Stimulated activated effector memory CD8-positive, alpha-beta T cell treated with anti-CD3 and anti-CD28 coated beads, Interleukin-12 subunit alpha, Interleukin-12 subunit beta, amount 100 ng/mL, for 72 hours (primary cell): ENCODE results near the gene PCBD1.

Experiments used
- ATAC-seq: fragments of 150-1000 bp; cut with Tn5 transposase; 2 replicates; pipeline ENCODE4 v1.10.0; 2021
- DNase-seq, 2 donors: peaks; one replicate each; pipeline ENCODE4 v3.0.0; 2021 to 2022; ENCODE audit warnings: low spot score in 2 of 2
- H3K27ac Mint-ChIP-seq: one replicate; pipeline ENCODE4 v1.8.0; 2022; ENCODE audit warnings: mild to moderate bottlenecking, mixed read lengths
- H3K36me3 Mint-ChIP-seq: one replicate; pipeline ENCODE4 v1.8.0; 2022; ENCODE audit warnings: mild to moderate bottlenecking, mixed read lengths
- H3K4me1 Mint-ChIP-seq: one replicate; pipeline ENCODE4 v1.8.0; 2022; ENCODE audit warnings: mixed read lengths
- H3K4me3 Mint-ChIP-seq: one replicate; pipeline ENCODE4 v1.8.0; 2022; ENCODE audit warnings: mild to moderate bottlenecking, mixed read lengths
- H3K9me3 Mint-ChIP-seq: one replicate; pipeline ENCODE4 v1.8.0; 2022; ENCODE audit warnings: mixed read lengths

The PCBD1 gene

DNA sequence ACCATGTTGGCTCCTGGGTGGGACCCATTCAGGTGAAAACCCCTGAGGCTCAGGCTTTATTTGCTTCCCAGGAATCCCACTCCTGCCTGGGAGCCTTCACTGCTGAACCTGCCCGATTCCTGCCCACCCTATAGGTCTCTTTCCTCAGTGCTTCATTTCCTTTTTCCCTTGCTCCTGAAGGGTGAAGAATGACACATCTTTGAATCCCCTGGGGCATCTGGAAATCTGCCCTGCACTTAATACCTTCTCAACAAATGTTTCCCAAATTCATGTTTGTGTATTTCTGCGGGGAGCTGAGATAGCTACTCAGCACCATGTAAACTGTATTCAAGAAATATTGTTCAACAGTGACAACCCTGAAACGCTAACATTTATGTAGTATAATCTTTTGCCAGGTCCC is 10.3 kb upstream of the PCBD1 start:
- Mint-ChIP-seq H3K4me1 (peaks cover 11% of the 10 kb centered on the region), H3K36me3 (no peaks in the 10 kb centered on the region), H3K4me3 (no peak overlapping the region), H3K9me3 (no peaks in the 10 kb centered on the region), H3K27ac (no peak overlapping the region)
- DNase-seq: no peak
- ATAC-seq: no peak

DNA sequence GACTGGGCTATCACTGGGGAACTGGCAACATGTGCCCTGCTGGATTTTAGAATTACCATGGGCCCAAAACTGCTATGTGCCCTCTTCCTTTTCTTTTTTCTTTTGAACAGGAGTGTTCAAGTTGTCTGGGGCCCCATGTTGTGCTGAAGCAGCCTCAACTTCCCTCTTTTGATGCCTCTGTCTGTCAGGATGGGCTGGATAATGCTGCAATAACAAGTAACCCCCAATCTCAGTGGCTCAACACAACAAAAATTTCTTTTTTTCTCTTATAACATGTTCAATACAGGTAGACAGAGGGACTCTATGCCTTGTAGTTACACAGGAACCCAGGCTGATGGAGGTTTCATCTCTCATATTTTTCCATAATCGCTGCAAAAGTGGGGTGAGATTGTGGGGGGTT is 8.2 kb upstream of the PCBD1 start:
- Mint-ChIP-seq H3K4me1 (peaks cover 11% of the 10 kb centered on the region), H3K9me3 (no peaks in the 10 kb centered on the region), H3K36me3 (no peaks in the 10 kb centered on the region), H3K27ac (no peak overlapping the region), H3K4me3 (no peak overlapping the region)
- ATAC-seq (no peak), DNase-seq (no peak)

DNA sequence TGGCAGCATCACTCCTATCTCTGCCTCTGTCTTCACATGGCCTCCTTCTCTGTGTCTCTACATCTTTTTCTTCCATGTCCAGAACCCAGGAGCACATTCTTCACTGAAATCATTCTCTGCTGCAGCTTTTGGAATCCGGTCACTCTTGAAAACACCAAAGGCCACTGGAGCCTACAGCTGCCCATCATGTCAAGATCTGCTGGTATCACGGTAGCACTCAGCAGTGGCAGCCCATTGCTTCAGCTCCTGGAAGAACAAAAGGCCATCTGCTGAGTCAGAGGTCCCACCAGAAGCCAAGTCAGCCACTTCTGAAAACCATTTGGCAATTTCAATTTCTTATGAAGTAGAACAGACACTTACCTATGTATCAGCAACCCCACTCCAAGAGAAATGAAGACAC is 6.1 kb upstream of the PCBD1 start:
- Mint-ChIP-seq H3K4me3 (no peak overlapping the region), H3K4me1 (peaks cover 11% of the 10 kb centered on the region), H3K27ac (no peak overlapping the region), H3K36me3 (no peaks in the 10 kb centered on the region), H3K9me3 (no peaks in the 10 kb centered on the region)
- no peak for DNase-seq
- no peak for ATAC-seq

DNA sequence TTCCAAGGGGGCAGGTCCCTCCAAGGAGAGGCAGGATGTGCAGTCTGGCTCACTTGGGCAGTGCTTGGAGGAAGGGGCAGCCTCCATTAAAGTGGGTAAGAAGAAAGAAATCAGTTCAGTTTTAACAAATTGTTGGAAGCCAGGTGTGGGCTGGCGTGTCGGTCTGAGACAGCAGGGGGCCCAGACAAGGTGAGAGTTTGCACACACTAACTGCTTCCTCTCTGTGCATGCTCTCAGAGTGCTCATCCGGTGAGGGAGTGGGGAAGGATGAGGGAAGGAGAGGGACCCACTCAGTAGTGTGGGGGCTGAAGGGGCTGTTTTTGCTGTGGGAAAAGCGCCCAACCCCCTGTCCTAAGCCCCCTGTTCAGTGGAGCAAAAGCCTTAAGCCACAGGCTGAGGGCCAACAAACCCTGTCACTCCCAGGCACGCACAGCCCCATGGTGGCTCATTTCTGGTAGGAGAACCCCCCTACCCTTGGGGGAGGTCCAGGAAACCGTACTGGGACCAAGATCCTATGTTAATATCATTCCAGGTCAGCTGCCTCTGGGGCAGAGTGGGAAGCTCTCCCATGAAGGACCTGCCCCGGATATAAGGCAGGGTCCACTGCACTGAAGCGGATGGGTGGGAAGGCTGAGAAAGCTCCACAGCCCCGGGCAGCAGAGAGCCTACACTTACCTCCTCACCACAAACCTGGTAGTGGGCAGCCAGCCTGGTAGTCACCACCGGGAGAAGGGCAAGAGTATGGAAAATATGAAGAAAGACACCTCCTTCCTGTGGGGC is 5.1 kb upstream of the PCBD1 start:
- Mint-ChIP-seq H3K36me3 (no peaks in the 10 kb centered on the region), H3K27ac (no peak overlapping the region)

DNA sequence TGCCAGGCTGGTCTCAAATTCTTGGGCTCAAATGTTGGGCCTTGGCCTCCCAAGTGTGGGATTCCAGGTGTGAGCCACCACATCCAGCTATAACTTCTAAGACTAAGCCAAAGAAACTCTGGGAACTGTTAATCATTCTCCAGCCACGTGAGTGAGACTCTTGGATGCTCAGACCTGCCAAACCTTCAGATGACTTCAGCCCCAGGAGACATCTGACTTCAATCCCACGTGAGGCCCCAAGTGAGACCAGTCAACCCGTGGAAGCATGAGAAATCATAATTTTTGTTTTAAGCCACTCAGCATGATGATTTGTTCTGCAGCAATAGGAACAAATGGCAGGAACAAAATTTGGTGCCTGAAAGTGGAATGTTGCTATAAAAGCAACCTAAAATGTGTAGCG is 4.3 kb upstream of the PCBD1 start:
- H3K4me3 Mint-ChIP-seq: no peak overlapping the region
- no peak for ATAC-seq
- no peak overlapping the region for H3K27ac Mint-ChIP-seq
- DNase-seq: no peak
- H3K9me3 Mint-ChIP-seq: no peaks in the 10 kb centered on the region
- H3K36me3 Mint-ChIP-seq: no peaks in the 10 kb centered on the region
- H3K4me1 Mint-ChIP-seq: peaks cover 12% of the 10 kb centered on the region

More for the DNA sequence above, 5.1 kb upstream of the PCBD1 start:
- ATAC-seq (no peak), DNase-seq (no peak)
- Mint-ChIP-seq H3K4me3 (no peak overlapping the region), H3K4me1 (peaks cover 11% of the 10 kb centered on the region), H3K9me3 (no peaks in the 10 kb centered on the region)

DNA sequence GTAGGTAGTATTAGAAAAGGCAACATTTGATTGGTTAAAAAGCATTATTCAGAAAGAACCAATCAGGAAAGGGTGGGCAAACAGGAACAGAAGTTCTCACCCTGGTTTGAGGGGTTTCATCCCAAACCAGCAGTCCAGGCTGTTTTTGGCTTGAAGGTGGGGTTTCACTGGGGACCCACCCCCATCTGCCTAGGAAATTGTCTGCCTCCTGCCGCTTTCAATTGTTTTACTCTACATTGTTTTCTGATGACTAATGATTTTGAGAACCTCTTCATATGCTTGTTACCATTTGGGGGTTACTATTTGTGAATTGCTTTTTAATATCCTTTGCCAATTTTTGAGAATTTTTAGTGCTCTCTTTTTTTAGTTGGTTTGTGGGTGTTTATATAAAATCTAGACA is 3.3 kb upstream of the PCBD1 start:
- no peak for ATAC-seq
- DNase-seq: no peak
- H3K27ac Mint-ChIP-seq: no peak overlapping the region
- H3K4me3 Mint-ChIP-seq: no peak overlapping the region
- peaks cover 21% of the 10 kb centered on the region for H3K4me1 Mint-ChIP-seq
- H3K9me3 Mint-ChIP-seq: no peaks in the 10 kb centered on the region
- H3K36me3 Mint-ChIP-seq: no peaks in the 10 kb centered on the region

DNA sequence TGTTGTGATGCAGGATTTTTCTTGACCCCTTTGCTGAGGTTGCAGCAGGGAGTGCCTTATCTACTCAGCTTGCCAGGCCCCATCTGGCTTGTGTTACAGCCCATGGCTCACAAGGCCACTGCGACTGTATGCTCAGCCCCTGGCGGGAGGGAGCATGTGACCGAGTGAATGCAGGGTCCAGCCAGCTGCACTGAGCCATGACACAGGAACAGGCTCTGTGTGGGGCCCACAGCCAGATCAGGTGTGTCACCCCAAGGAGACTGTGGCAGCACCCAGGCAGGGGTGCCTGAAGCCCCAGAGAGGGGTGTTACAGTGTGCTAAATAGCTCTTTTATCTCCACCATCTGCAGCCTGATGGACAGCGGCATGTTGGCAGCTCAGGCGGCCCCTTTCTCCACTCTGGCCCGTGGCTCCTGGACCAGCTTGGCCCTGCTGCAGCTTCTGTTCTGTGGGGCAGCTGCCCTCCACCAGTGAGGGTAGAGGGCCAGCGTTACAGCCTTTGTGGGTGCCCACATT is 2.6 kb upstream of the PCBD1 start:
- ATAC-seq (no peak), DNase-seq (no peak)
- Mint-ChIP-seq H3K27ac (no peak overlapping the region), H3K36me3 (peaks cover under 1% of the 10 kb centered on the region), H3K9me3 (no peaks in the 10 kb centered on the region), H3K4me3 (no peak overlapping the region), H3K4me1 (peaks cover 27% of the 10 kb centered on the region)

DNA sequence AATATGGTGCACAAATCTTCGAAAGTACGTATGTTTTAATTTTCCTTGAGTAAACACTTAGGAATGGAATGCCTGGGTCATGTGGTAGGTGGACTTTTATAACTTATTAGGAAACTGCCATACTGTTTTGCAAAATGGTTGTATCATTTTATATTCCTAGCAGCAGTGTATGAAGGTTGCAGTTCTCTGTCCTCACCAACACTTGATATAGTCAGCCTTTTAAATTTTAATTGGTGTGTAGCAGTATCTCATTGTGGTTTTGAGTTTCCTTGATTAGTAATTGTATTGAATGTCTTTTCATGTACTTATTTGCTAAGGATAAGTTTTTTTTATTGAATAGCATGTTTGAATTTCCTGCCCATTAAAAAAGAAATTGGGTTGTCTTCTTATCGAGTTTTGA is 926 bp upstream of the PCBD1 start:
- no peak for ATAC-seq
- Mint-ChIP-seq H3K27ac (peak overlapping the region; percentile 89), H3K9me3 (no peaks in the 10 kb centered on the region), H3K4me3 (peak overlapping the region; percentile 76), H3K36me3 (peaks cover 17% of the 10 kb centered on the region), H3K4me1 (peaks cover 25% of the 10 kb centered on the region)
- no peak for DNase-seq

DNA sequence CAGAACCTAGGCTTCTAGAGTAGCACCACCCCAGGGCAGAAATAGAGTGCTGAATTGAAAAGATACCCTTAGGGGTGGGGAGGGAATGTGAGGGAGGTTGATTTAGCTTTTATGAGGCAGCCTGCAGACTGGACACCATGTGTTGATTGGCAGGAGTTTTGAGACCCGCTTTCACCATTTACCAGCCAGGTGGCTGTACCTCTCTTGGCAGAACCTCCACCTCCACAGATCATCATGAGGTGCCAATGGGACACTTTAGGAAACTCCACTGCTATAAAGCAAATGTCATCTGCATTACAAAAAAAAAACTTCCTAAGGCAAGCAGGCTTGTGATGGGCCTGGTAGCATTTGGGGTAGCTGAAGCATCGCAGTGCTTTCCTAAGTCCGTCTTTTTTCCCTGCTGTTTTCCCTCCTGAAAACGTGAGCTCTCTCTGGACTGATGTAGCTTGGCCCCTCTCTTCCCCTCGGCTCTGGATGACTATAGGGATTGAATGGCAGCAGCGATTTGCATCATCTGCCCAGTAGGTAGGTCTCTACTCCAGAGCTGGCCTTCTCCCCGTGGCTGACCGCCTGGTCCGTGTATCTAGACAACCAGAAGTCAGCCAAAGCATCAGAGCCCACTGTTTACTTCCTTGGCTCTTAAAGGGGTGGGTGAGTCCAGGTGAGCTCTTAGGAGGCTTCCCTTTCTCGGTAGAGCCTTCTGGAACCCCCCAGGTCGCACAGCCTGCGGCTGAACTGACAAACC is 1.3 kb downstream of the PCBD1 start:
- no peaks in the 10 kb centered on the region for H3K9me3 Mint-ChIP-seq
- H3K27ac Mint-ChIP-seq: peak overlapping the region; percentile 89
- DNase-seq (no peak), ATAC-seq (no peak)
- H3K36me3 Mint-ChIP-seq: peaks cover 38% of the 10 kb centered on the region
- peaks cover 18% of the 10 kb centered on the region for H3K4me1 Mint-ChIP-seq
- H3K4me3 Mint-ChIP-seq: peak overlapping the region; percentile 76

DNA sequence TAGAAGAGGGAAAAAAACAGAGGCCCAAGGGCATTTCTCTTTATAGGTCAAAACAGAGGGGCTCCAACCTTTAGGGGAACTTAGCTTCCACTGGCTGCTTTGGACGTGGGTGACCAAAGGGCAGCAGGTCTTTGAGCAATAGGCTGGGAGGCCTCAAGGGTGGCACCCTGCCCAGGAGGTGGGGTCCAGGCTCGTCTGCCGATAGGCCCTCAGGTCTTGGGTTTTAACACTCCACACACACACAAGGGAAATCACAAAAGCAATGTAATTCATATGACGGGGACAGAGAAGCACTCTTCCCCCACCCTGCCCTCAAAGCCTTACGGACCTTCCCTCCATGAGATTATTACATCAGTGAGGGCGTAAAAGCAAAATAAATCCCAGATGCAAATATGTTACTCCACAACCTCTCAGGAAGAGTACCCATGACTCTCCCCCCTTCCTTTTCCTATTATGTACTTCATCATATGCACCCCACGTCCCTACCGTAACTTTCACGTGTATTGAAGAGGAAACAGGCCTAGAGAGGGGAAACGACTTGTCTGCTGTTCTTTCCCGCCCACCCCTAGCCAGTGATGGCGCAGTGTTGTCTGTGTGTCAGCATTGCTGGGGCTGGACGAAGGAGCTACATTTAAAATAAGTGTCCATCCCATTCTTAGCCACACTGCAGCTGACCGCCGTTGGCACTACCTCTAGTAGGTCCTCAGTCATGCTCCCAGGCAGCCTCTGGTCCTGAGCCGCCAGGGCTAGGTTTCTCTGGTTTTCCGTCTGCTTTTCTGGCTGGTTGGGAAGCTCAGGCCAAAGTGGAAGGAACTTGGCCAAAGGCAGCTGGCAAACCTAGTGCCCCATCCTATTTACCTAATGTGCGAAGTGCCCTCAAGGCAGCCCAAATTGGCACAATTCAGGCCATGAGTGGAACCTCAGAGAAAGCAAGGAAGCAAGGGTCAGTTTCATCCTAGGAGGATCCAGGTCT is 2.1 kb downstream of the PCBD1 start:
- Mint-ChIP-seq H3K4me1 (peaks cover 18% of the 10 kb centered on the region), H3K36me3 (peaks cover 42% of the 10 kb centered on the region), H3K9me3 (no peaks in the 10 kb centered on the region), H3K27ac (no peak overlapping the region), H3K4me3 (peak overlapping the region; percentile 76)
- ATAC-seq: no peak
- no peak for DNase-seq

DNA sequence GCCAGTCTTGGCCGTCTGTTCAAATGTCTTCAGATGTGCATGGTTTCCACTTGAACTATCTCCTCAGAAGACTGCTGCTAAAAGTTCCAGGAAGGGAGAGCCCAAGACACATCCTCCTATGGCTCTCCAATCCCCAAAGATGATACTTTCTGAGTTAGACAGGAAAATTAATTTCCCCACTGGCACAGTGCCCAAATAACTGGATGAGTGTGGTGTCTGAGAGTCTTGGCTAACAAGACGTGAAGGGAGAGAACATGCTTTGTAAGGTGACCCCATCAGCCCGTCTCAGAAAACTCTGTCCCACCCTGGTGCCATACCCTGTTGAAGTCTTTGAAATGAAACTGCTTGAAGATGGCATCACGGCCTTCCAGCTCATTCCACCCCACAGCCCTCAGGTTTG is 2.9 kb downstream of the PCBD1 start:
- no peaks in the 10 kb centered on the region for H3K9me3 Mint-ChIP-seq
- DNase-seq (no peak), ATAC-seq (no peak)
- H3K27ac Mint-ChIP-seq: no peak overlapping the region
- H3K4me3 Mint-ChIP-seq: no peak overlapping the region
- H3K36me3 Mint-ChIP-seq: peaks cover 44% of the 10 kb centered on the region
- peaks cover 18% of the 10 kb centered on the region for H3K4me1 Mint-ChIP-seq

DNA sequence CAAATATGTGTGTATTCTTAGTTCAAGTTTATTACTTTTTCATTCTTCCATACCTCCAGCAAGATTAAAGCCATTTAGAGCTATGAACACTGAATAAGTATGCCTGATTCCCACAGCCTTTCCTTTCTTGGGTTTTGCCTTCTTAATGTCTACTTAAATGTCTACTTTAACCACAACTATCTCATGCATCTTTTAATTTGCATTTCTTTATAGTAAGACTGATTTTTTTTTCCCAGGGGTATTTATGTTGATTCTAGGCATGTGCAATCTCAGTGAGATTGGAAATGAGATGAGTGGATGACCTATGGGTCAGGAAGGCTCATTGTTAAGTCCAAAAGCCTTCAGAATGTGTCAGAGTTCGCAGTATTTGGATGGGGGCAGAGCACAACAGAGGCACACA is 3.6 kb downstream of the PCBD1 start:
- Mint-ChIP-seq H3K4me3 (no peak overlapping the region), H3K36me3 (peaks cover 48% of the 10 kb centered on the region), H3K9me3 (no peaks in the 10 kb centered on the region), H3K4me1 (peaks cover 24% of the 10 kb centered on the region), H3K27ac (no peak overlapping the region)
- DNase-seq (no peak), ATAC-seq (no peak)

DNA sequence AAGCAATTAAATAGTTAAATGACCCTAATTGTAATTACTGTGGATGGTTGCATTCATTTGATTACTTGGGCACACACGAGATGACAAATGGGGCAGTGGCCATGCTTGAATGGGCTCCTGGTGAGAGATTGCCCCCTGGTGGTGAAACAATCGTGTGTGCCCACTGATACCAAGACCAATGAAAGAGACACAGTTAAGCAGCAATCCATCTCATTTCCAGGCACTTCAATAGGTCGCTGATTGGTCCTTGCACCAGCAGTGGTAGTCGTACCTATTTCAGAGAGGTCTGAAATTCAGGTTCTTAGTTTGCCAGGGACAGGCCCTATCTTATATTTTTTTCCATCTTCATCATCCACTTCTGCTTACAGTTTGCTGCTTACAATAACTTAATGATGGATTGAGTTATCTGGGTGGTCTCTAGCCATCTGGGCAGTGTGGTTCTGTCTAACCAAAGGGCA is 8.3 kb downstream of the PCBD1 start:
- H3K27ac Mint-ChIP-seq: peak overlapping the region; percentile 1
- peaks cover 84% of the 10 kb centered on the region for H3K36me3 Mint-ChIP-seq
- ATAC-seq (peak; percentile 93), DNase-seq (peak; percentile 65 to 84)
- H3K4me1 Mint-ChIP-seq: peaks cover 16% of the 10 kb centered on the region
- H3K4me3 Mint-ChIP-seq: no peak overlapping the region
- H3K9me3 Mint-ChIP-seq: no peaks in the 10 kb centered on the region

DNA sequence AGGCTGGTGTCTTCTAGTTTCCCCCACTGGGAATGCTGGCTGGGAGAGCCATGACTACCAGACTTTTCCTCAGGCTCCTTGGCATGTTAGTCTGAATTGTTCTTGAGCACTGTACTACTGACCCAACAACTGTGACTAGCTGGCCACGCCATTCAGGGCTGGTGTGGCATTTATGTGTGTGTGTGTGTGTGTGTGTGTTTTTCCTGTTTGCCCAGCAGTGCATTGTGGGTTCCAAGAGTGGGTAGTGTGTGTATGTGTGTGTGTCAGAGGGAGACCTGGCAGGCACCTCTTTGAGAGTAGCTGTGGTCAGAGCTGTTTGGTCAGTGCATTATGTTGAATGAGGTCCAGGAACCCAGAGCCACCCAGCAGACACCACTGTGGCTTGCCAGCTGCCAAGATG is 9.2 kb downstream of the PCBD1 start:
- Mint-ChIP-seq H3K9me3 (no peaks in the 10 kb centered on the region), H3K27ac (no peak overlapping the region), H3K4me1 (peaks cover 16% of the 10 kb centered on the region), H3K36me3 (peaks cover 81% of the 10 kb centered on the region), H3K4me3 (no peak overlapping the region)
- ATAC-seq (peak; percentile 14), DNase-seq (no peak)

DNA sequence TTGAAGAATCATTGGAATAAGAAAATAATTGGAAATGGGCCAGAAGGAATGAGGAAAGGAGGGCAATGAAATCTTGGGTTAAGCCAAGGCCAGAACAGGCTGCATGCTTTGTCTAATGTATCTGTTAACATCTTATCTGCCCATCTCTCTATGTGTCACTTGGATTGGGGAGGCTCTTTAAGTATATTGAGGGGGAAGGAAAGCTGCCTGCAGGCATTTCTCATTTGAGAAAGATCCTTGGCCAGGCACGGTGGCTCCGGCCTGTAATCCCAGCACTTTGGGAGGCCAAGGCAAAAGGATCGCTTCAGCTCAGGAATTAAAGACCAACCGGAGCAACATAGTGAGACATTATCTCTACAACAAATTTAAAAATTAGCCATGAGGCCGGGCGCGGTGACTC is 14.3 kb downstream of the PCBD1 start:
- Mint-ChIP-seq H3K4me3 (no peak overlapping the region), H3K9me3 (no peaks in the 10 kb centered on the region), H3K27ac (peak overlapping the region; percentile 65), H3K36me3 (peaks cover 96% of the 10 kb centered on the region), H3K4me1 (peaks cover 2% of the 10 kb centered on the region)
- ATAC-seq: no peak
- no peak for DNase-seq
